GM12873 (cell line): Measurements from ENCODE around the gene CRHR1.

Experiments
- TF ChIP-seq, protein P1 (sequence below): IDR thresholded peaks from 2 replicates; pipeline ENCODE4 v1.5.1; 2012; ENCODE audit warnings: low read depth, mild to moderate bottlenecking, moderate library complexity, low read length, control low read depth; ENCODE audit not compliant: insufficient read depth; ENCODE audit errors: missing control alignments

The CRHR1 gene

DNA sequence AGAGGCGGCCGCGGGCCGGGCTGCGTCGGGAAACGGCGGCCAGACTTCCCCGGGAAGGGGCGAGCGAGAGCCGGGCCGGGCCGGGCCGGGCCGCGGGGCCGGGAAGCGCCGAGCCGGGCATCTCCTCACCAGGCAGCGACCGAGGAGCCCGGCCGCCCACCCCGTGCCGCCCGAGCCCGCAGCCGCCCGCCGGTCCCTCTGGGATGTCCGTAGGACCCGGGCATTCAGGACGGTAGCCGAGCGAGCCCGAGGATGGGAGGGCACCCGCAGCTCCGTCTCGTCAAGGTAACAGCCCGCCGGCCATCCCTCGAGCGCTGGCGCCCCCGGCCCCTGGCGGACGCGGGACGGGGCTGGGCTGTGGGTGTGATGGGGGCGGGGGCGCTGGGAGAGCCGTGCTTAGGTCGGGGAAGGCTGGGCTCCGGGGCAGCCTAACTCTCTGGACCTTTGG is at the start of gene CRHR1:
Gene CRHR1, plus strand, starts transcription at position 28 of the 448 bp plus-strand sequence. Its CDS starts 225 bp downstream, at position 253.
- TF ChIP-seq, protein P1, sequence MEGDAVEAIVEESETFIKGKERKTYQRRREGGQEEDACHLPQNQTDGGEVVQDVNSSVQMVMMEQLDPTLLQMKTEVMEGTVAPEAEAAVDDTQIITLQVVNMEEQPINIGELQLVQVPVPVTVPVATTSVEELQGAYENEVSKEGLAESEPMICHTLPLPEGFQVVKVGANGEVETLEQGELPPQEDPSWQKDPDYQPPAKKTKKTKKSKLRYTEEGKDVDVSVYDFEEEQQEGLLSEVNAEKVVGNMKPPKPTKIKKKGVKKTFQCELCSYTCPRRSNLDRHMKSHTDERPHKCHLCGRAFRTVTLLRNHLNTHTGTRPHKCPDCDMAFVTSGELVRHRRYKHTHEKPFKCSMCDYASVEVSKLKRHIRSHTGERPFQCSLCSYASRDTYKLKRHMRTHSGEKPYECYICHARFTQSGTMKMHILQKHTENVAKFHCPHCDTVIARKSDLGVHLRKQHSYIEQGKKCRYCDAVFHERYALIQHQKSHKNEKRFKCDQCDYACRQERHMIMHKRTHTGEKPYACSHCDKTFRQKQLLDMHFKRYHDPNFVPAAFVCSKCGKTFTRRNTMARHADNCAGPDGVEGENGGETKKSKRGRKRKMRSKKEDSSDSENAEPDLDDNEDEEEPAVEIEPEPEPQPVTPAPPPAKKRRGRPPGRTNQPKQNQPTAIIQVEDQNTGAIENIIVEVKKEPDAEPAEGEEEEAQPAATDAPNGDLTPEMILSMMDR = no peak

DNA sequence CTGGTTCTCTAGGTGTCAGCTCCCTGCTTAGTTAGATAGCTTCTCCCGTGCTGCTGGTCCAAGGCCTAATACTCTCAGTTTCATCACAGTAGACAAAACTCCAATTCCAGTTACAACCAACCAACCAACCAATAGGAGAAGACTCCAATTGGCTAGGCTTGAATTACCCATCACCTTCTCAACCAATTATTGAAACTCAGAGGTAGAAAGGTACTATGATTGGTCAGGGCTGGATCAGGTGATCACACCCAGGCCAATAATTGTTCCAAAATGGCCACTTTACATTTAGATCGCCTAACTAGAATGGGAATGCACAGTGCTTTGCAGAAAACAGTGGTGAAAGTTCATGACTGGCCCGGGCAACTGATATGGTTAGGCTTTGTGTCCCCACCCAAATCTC is 49.5 kb upstream of the CRHR1 start:
- TF ChIP-seq, protein P1 = no peak

DNA sequence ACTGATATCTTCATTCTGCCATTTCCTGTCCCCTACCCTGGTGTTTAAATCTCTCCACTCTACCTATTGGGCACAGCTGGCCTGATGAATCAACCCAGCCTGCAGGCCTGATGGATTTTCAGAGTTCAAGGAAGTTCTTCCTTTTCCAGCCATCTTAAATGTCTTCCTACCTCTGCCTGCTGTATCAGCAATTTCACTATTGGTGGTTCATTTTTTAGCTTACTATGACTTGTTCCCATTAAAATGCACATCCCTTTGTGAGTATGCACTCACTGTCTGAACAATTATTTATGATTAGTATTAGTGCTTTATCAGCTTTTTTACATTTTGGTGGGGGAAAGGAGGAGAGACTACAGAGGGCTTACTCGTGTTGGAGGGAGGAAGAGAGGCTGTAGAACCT is 48.6 kb upstream of the CRHR1 start:
- TF ChIP-seq, protein P1 = no peak

DNA sequence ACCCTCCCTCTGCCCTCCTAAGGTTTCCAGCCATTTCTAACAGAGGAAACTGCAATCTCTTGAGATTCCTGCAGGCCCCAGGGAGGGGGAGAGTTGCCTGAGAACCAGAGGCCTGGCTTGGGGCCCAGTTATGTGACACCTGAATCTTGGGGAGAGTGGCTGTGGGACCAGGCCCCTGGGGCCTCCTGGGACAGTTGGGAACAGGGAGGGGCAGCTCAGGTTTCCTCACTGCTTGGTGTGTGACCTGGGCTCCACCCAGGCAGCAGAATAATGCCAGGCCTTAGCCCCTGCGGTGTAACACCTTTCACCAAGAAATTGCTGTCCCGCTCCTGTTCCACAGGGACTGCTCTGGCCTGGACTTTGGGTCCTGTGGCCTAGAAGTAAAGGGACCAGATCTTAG is 44.3 kb upstream of the CRHR1 start:
- TF ChIP-seq, protein P1 = no peak

DNA sequence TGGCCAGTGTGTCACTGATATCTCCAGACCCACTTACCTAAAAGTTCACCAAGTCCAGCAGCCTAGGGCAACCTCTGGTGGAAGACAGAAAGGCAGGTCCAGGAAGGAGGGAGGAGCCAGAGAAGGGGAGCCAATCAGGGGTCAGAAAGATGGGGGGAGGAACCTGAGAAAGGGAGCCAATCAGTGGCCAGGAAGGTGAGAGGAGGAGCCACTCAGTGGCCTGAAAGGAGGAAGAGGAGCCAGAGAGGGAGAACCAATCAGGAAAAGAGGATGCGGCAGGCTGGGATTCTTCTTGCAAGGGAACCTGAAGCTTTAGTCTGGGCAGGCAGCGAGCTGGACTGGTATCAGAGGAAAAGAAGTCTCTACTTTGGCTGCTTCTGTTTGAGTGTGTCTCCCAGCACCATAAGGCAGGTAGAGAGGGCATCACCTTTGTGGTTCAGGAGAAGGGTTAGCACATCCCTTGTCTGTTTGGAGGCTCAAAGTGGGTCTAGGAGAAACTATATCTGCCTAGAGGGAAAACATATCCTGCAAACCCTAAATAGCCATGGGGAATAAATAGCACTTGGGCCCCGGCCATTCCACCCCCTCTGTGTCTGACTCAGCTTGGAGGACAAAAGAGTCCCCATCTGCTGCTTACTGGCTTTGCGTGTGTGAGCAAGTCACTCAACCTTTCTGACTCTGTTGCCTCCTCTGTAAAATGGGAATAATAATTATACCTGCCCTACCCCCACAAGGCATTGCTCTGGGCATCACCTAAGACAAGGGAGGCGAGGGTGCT is 43.4 kb upstream of the CRHR1 start:
- TF ChIP-seq, protein P1 = no peak

DNA sequence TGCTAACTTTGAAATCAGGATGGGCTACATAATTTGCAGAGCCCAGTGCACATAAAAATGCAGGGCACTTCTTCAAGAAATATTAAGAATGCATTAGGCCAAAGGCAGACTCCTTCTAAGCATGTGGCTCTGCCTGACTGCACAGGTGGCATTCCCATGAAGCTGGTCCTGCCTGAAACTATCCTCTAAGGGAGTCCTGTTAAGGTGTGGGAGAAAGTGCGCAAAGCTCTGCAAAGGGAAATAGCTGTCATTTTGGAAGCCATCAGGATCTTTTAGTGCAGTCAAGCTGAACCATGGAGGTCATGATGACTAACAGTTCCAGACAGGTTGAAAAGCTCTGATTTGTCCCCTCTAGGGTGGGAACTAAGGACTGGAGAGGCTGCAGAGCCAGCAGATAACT is 41.9 kb upstream of the CRHR1 start:
- TF ChIP-seq, protein P1 = no peak

DNA sequence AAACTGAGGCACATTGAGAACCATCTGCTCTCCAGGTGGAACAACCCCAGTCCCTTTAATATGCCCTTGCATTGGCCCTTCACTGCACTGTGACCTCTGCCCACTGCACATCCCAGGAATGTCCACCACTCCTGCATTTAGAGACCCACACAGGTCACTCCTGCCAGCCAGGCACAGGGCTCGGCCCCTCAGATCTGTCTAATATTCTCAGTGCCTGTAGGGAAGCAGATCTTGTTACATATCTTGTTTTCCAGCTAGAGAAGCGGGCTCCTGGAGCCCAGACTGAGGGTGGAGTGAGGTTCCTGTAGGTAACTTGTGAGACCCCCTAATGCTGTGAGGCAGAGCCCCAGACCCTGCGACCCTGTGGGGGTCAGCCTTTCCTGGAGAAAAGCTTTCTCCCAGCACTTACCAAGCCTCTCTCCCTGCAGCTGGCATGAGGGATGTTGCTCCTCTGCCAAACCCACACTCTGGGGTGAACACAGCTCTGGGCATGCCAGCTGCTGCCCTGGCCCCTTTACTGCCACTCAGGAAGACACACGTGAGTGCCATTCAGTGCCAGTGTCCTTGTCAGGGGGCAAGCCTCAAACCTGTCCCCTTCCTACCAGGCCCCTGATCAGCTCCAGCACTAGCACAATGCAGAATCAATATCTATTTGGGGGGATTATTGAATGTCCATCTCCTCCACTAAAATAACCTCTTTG is 40.3 kb upstream of the CRHR1 start:
- TF ChIP-seq, protein P1 = no peak
